HG03354 (cell line): ENCODE measurements around the gene PSME2.
A peak's percentile ranks its signal among the peaks of the same experiment; 100 is the strongest.

ENCODE experiments used
- ATAC-seq: cut with Tn5 transposase; IDR thresholded peaks from one replicate; pipeline ENCODE4 v1.9.1; 2021; ENCODE audit warnings: mild to moderate bottlenecking; ENCODE audit not compliant: unreplicated experiment, poor library complexity, severe bottlenecking

The PSME2 gene

GRCh38 chr14:24157331-24157730 lies 10.9 kb upstream of the PSME2 start:
- ATAC-seq: no peak

- no peak for ATAC-seq
Measured at GRCh38 chr14:24156840-24157239, 10.4 kb upstream of the PSME2 start.

- ATAC-seq: no peak
Measured at GRCh38 chr14:24155100-24155499, 8.7 kb upstream of the PSME2 start.

GRCh38 chr14:24151404-24152080 lies 5.1 kb upstream of the PSME2 start:
- no peak for ATAC-seq

- ATAC-seq: no peak
Measured at GRCh38 chr14:24150993-24151392, 4.6 kb upstream of the PSME2 start.

- no peak for ATAC-seq
Measured at GRCh38 chr14:24150567-24150966, 4.2 kb upstream of the PSME2 start.

- ATAC-seq: no peak
Measured at GRCh38 chr14:24150061-24150460, 3.7 kb upstream of the PSME2 start.

- no peak for ATAC-seq
Measured at GRCh38 chr14:24149302-24149969, 3.0 kb upstream of the PSME2 start.

- no peak for ATAC-seq
Measured at GRCh38 chr14:24147761-24148428, 1.5 kb upstream of the PSME2 start.

GRCh38 chr14:24146978-24147760 lies 759 bp upstream of the PSME2 start, which contains the start of gene RNF31:
TSS of gene RNF31 (plus strand) at chr14:24147498. CDS start at chr14:24147699, 201 bp downstream.
- peak; percentile 86 for ATAC-seq

- ATAC-seq: no peak
Measured at GRCh38 chr14:24145690-24146452, 539 bp downstream of the PSME2 start.

- no peak for ATAC-seq
Measured at GRCh38 chr14:24145219-24145618, 1.2 kb downstream of the PSME2 start.

- no peak for ATAC-seq
Measured at GRCh38 chr14:24144451-24144850, 2.0 kb downstream of the PSME2 start.

GRCh38 chr14:24143511-24143910 lies 2.9 kb downstream of the PSME2 start:
- ATAC-seq: no peak

GRCh38 chr14:24141097-24141880 lies 5.1 kb downstream of the PSME2 start, which contains the start of gene EMC9:
TSS of gene EMC9 (minus strand) at chr14:24141591. CDS start at chr14:24141304, 287 bp downstream.
- ATAC-seq: peak; percentile 88

GRCh38 chr14:24139272-24139934 lies 7.0 kb downstream of the PSME2 start:
- ATAC-seq: no peak

GRCh38 chr14:24138396-24139271 lies 7.8 kb downstream of the PSME2 start:
- ATAC-seq: no peak
